HL-60 (cell line): ENCODE measurements around the gene MSI2.

Experiments used
- GABPA ChIP-seq: IDR thresholded peaks from 2 replicates; pipeline ENCODE4 v1.6.1; 2012; ENCODE audit warnings: low read depth
- POLR2AphosphoS5 ChIP-seq: IDR thresholded peaks from 2 replicates; pipeline ENCODE4 v1.6.1; 2012; ENCODE audit warnings: low read depth
- SPI1 ChIP-seq: IDR thresholded peaks from 2 replicates; pipeline ENCODE4 v1.6.1; 2012; ENCODE audit warnings: low read depth, mild to moderate bottlenecking, borderline replicate concordance
- TF ChIP-seq, protein P1 (sequence below): IDR thresholded peaks from one replicate; pipeline ENCODE4 v1.5.1; 2011; ENCODE audit warnings: low read length, control low read depth, inconsistent platforms; ENCODE audit not compliant: insufficient read depth
- TF ChIP-seq, protein P2 (sequence below): IDR thresholded peaks from 2 replicates; pipeline ENCODE4 v1.6.1; 2012; ENCODE audit warnings: low read depth; ENCODE audit not compliant: insufficient replicate concordance

- TF ChIP-seq, protein P1, sequence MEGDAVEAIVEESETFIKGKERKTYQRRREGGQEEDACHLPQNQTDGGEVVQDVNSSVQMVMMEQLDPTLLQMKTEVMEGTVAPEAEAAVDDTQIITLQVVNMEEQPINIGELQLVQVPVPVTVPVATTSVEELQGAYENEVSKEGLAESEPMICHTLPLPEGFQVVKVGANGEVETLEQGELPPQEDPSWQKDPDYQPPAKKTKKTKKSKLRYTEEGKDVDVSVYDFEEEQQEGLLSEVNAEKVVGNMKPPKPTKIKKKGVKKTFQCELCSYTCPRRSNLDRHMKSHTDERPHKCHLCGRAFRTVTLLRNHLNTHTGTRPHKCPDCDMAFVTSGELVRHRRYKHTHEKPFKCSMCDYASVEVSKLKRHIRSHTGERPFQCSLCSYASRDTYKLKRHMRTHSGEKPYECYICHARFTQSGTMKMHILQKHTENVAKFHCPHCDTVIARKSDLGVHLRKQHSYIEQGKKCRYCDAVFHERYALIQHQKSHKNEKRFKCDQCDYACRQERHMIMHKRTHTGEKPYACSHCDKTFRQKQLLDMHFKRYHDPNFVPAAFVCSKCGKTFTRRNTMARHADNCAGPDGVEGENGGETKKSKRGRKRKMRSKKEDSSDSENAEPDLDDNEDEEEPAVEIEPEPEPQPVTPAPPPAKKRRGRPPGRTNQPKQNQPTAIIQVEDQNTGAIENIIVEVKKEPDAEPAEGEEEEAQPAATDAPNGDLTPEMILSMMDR = no peak
- no peak for TF ChIP-seq GABPA
- TF ChIP-seq POLR2AphosphoS5 = no peak
- TF ChIP-seq SPI1 = no peak
- TF ChIP-seq, protein P2, sequence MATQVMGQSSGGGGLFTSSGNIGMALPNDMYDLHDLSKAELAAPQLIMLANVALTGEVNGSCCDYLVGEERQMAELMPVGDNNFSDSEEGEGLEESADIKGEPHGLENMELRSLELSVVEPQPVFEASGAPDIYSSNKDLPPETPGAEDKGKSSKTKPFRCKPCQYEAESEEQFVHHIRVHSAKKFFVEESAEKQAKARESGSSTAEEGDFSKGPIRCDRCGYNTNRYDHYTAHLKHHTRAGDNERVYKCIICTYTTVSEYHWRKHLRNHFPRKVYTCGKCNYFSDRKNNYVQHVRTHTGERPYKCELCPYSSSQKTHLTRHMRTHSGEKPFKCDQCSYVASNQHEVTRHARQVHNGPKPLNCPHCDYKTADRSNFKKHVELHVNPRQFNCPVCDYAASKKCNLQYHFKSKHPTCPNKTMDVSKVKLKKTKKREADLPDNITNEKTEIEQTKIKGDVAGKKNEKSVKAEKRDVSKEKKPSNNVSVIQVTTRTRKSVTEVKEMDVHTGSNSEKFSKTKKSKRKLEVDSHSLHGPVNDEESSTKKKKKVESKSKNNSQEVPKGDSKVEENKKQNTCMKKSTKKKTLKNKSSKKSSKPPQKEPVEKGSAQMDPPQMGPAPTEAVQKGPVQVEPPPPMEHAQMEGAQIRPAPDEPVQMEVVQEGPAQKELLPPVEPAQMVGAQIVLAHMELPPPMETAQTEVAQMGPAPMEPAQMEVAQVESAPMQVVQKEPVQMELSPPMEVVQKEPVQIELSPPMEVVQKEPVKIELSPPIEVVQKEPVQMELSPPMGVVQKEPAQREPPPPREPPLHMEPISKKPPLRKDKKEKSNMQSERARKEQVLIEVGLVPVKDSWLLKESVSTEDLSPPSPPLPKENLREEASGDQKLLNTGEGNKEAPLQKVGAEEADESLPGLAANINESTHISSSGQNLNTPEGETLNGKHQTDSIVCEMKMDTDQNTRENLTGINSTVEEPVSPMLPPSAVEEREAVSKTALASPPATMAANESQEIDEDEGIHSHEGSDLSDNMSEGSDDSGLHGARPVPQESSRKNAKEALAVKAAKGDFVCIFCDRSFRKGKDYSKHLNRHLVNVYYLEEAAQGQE = no peak
These were observed 160.0 kb downstream of the MSI2 start for GRCh38 chr17:57416369-57416768.
